A549 (cell line): ENCODE measurements around the gene PSG6.
"Not testable (repeated sequence)": the region's sequence is repeated elsewhere in the genome, so short reads cannot be mapped to it uniquely, and the experiment has no call there.

Source experiments
- BCL3 ChIP-seq: fragments of >200 bp; sonication (Bioruptor Twin); formaldehyde crosslinking; IDR thresholded peaks from 3 replicates; pipeline ENCODE4 v1.6.1; 2016
- CEBPB ChIP-seq, 2 experiments: fragments of >200 bp in 1 of 2; sonication (Bioruptor Twin) in 1 of 2; formaldehyde crosslinking in 1 of 2; IDR thresholded peaks; 2 replicates each; pipeline ENCODE4 v1.6.1; 2012 to 2016
- EHMT2 ChIP-seq: fragments of 200-600 bp; sonication (generic); IDR thresholded peaks from 2 replicates; pipeline ENCODE4 v1.6.1; 2016; ENCODE audit warnings: antibody characterized with exemption, low read depth, mild to moderate bottlenecking, moderate library complexity
- EP300 ChIP-seq, 2 experiments: fragments of >200 bp; sonication (Bioruptor Twin); formaldehyde crosslinking; IDR thresholded peaks; 2 replicates in 1 of 2; 3 replicates in 1 of 2; pipeline ENCODE4 v1.6.1; 2016 to 2017
- HDAC2 ChIP-seq: fragments of 200-600 bp; sonication (generic); IDR thresholded peaks from 2 replicates; pipeline ENCODE4 v1.6.1; 2016
- JUN ChIP-seq, 2 experiments: fragments of >200 bp; sonication (Bioruptor Twin); formaldehyde crosslinking; IDR thresholded peaks; 2 replicates in 1 of 2; 3 replicates in 1 of 2; pipeline ENCODE4 v1.6.1; 2016 to 2017
- POLR2A ChIP-seq: IDR thresholded peaks from 2 replicates; pipeline ENCODE4 v1.6.1; 2012; ENCODE audit warnings: mild to moderate bottlenecking, low read length
- POLR2AphosphoS2 ChIP-seq: conservative IDR thresholded peaks from 2 replicates; pipeline ENCODE4 v1.6.1; 2012; ENCODE audit warnings: low read length, improper control_type of control experiment, inconsistent platforms
- RAD21 ChIP-seq, 2 experiments: fragments of >200 bp in 1 of 2; sonication (Bioruptor Twin) in 1 of 2; formaldehyde crosslinking in 1 of 2; IDR thresholded peaks in 1 of 2; conservative IDR thresholded peaks in 1 of 2; 2 replicates in 1 of 2; 3 replicates in 1 of 2; pipeline ENCODE4 v1.6.1; 2012 to 2018; ENCODE audit warnings: inconsistent platforms in 1 of 2
- ZFP36 ChIP-seq: fragments of 450-650 bp; IDR thresholded peaks from 2 replicates; pipeline ENCODE4 v1.6.1; 2014; ENCODE audit warnings: borderline replicate concordance; ENCODE audit not compliant: partially characterized antibody
- ZNF302 ChIP-seq: fragments of 250-450 bp; sonication (Bioruptor Pico); IDR thresholded peaks from 2 replicates; pipeline ENCODE4 v1.9.0; 2021; ENCODE audit warnings: inconsistent platforms, mild to moderate bottlenecking, moderate library complexity
- TF ChIP-seq, protein P1 (sequence below): IDR thresholded peaks from 2 replicates; pipeline ENCODE4 v1.6.1; 2012
- TF ChIP-seq, protein P2 (sequence below): fragments of >200 bp; sonication (Bioruptor Twin); formaldehyde crosslinking; IDR thresholded peaks from 3 replicates; pipeline ENCODE4 v1.5.1; 2016

DNA sequence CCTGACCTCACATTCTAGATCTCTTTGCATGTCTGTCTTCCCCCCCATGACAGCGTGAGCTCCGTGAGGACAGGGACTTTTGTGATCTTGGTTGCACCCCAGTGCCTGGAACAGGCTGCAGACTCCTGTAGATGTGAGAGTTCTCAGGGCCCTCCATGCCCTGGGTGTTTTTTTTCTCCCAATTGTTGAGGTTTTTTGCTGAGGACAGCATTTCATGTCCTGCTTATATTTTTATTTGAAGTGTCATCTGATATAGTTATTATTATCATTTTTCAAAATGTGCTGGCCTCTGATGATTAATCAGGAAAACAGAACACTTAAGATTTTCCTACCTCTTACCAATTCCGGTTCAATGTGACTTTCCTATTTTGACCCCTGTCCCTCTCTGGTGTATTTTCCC lies 62.9 kb downstream of the PSG6 start:
- TF ChIP-seq, protein P1, sequence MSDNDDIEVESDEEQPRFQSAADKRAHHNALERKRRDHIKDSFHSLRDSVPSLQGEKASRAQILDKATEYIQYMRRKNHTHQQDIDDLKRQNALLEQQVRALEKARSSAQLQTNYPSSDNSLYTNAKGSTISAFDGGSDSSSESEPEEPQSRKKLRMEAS, result not testable (repeated sequence)
- TF ChIP-seq JUN (IDR thresholded peaks at IDR 0.05); EP300 (IDR thresholded peaks at IDR 0.05); BCL3; EHMT2; POLR2A; ZFP36; HDAC2; POLR2AphosphoS2; RAD21 (conservative IDR thresholded peaks at IDR 0.05 in 1 of 2, IDR thresholded peaks at IDR 0.05 in 1 of 2); CEBPB (IDR thresholded peaks at IDR 0.05); ZNF302 (CRISPR knock-in tag): not testable (repeated sequence)
- TF ChIP-seq, protein P2, sequence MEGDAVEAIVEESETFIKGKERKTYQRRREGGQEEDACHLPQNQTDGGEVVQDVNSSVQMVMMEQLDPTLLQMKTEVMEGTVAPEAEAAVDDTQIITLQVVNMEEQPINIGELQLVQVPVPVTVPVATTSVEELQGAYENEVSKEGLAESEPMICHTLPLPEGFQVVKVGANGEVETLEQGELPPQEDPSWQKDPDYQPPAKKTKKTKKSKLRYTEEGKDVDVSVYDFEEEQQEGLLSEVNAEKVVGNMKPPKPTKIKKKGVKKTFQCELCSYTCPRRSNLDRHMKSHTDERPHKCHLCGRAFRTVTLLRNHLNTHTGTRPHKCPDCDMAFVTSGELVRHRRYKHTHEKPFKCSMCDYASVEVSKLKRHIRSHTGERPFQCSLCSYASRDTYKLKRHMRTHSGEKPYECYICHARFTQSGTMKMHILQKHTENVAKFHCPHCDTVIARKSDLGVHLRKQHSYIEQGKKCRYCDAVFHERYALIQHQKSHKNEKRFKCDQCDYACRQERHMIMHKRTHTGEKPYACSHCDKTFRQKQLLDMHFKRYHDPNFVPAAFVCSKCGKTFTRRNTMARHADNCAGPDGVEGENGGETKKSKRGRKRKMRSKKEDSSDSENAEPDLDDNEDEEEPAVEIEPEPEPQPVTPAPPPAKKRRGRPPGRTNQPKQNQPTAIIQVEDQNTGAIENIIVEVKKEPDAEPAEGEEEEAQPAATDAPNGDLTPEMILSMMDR, result not testable (repeated sequence)
